Measurements from ENCODE around the gene ABLIM1.
A peak's percentile ranks its signal among the peaks of the same experiment; 100 is the strongest.

ABLIM1 gene

GRCh38 chr10:114623661-114624294 lies 34.3 kb downstream of the ABLIM1 start:
- peak; percentile 9 for DNase-seq (ENCODE audit: low spot score)

DNA sequence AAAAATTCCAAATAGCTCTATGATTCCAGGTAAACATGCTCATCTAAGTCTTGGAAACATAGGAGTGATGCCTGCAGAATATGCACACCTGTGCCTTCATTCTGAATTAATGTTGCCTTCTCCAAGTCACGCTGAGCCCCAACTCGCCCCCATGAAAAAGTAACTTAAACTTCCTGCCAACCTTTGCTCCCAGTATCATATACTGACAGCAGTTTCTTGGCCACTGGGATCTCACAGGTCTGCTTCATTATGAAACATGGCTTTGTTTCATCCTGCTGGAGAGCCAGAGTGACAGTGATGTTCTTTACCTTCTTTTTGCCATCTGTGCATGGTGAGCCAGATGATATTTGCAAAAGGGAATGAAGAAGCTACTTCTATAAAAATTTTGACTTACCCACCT lies 34.9 kb downstream of the ABLIM1 start:
- DNase-seq (ENCODE audit: low spot score) = no peak

DNA sequence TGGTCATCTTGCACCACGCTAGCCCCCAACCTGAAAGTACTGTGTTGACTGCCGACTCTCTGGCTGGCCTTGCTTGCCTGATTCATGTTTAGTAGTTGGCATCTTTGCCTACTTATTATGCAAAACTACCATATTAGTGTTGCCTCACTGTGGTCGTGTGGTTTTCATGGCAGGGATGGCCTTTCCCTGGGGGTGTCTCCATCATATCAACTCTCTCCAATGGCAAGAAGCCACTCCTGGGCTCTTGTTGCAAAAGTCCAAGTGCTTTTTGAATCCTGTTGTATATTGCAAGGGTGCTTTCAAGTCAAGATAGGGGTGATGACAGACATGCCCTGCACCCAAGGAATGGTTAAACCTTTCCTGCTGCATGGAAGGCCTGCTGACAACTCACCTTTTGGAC lies 39.4 kb downstream of the ABLIM1 start:
- no peak for DNase-seq (ENCODE audit: low spot score)

- no peak for DNase-seq (ENCODE audit: low spot score)
Observed at GRCh38 chr10:114616516-114616915, 41.6 kb downstream of the ABLIM1 start.

DNA sequence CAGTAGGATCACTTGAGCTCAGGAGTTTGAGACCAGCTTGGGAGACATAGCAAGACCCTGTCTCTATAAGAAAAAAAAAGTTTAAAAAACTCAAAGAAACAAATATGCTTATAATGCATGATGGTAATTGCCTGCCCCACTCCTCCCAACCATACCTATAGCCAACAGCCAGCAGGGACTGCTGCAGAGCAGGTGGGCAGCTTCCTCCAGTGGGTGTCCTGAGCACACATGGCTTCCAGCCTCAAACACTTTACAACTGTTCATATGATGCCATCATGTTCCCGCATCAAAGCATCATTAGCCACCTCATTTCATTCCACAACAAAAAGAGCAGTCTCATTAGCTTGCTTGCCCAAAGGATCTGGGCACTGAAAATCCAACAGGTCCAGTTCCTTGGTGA lies 42.0 kb downstream of the ABLIM1 start:
- DNase-seq (ENCODE audit: low spot score) = no peak

DNA sequence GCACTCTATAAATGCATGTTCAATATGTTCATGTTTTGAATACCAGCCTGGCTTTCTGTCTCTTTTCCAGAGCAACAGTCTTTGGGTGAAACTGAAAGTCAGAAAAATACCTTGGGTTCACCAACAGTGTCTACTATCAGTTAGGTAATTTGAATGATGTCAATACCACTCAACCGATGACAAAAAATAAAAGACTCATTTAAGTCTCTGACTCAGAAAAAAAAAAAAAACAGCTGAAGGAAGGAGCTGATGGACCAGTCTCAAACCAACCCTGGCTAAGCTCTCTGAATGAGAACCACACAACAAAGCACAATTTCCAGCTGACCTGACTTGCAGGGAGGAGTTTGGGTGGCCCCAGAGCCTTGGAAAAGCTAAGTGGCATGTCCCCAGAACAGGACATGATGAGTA lies 42.5 kb downstream of the ABLIM1 start:
- no peak for DNase-seq (ENCODE audit: low spot score)

- DNase-seq (ENCODE audit: low spot score) = no peak
Observed at GRCh38 chr10:114613237-114613979, 44.7 kb downstream of the ABLIM1 start.

DNA sequence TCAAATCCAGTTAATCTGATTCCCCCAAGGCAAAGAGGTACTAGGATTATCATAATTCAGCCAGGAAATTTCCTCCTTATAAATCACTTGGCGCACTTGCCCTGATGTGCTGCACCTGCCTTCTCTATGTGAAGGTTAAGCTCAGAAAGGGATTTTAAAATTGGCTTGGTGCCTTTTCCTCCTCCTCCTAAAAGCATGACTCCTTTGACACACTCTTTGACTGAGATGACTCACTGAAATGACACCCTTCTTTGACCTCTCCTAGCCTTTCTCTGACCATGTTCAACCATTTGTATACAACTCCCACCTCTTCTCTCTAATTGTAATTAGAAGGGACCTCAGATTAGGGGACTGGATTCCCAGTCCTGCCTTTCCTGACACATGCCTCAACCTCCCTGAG lies 46.5 kb downstream of the ABLIM1 start:
- DNase-seq (ENCODE audit: low spot score) = no peak

GRCh38 chr10:114609518-114610426 lies 48.3 kb downstream of the ABLIM1 start:
- DNase-seq (ENCODE audit: low spot score) = no peak

DNA sequence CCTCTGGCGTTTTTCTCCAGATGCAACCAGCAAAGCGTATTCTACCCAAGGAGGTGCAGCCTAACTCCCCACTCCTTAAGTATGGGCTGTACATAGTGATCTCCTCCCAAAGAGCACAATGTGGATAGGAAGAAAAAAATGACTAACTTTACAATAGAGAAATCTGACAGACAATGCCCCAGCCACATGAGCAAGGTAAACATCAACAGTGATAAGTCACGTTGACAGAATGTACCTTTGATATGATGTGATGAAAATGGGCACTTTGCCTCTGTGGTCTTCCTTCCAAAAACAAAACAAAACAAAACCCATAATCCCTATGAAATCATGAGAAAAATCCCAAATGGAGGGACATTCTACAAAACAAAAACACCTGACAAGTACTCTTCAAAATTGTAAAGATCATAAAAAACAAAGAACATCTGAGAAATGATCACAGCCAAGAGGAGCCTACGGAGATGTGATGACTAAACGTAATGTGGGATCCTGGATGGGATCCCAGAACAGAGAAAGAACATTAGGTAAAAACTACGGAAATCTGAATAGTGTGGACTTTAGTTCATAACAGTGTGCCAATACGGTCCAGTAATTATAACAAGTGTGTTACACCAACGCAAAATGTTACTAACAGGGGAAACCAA lies 50.6 kb downstream of the ABLIM1 start:
- no peak for DNase-seq (ENCODE audit: low spot score)

DNA sequence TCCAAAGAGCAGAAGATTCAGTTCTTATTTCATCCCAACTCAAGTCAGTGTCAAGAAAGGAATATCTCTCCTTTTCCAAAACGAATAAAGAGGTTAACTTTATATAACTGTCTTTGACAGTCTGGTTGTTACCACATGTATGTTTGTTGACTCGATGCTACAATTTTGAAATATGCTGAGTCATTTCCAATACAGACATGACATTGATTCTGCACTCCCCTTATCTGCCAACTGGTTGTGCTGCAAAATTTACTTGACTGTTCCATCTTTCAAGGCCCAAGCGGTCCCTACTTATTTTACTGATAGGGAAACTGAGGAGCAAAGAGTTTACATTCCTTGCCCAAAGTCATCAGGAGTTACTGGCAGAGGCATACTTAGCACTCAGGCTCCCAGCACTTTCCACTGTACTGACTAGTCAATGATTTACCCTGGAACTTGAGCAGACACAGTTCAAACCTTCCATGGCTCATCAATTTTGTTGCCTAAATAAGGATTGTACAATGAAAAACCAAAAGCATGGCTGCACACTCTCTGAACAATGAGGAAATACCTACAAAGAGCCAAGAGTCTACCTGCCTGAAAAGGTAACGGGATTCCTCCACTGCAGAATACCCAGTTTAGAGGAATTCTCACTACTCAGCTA lies 52.8 kb downstream of the ABLIM1 start:
- DNase-seq (ENCODE audit: low spot score) = no peak

DNA sequence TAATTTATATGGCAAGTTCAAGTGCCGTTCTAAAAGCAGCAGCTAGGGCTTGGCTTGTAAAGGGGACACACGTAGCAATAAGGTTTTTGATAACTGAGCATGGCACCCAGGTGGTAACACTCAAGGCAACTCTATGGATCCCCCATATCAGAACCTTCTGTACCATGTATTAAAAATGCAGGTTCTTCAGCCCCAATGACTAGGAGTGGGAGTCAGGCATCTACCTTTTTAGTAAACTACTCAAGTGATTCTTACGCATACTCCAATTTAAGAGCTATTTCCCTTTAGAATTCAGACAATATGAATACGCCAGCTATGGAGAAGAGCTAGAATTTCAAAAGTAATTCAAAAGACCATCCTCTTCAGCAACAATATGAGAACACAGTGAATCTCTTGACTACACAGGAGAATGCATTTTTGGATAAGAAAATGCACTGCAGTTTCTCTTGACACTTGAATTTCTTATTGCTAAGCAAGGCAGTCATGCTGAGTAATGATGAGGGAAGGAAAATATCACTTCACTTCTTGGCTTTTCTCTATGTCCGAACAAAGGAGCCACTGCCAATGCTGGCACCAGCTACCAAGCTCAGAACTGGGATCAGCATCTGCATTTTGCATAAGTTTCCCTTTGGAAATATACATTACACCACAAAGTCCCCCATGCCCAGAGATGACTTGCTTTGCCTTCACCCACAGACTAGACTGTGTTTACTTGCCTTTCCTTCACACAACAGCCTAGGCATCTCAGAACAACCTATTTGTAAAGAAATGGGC lies 53.5 kb downstream of the ABLIM1 start:
- DNase-seq (ENCODE audit: low spot score) = no peak

- DNase-seq (ENCODE audit: low spot score) = no peak
Observed at GRCh38 chr10:114603948-114604347, 54.1 kb downstream of the ABLIM1 start.

DNA sequence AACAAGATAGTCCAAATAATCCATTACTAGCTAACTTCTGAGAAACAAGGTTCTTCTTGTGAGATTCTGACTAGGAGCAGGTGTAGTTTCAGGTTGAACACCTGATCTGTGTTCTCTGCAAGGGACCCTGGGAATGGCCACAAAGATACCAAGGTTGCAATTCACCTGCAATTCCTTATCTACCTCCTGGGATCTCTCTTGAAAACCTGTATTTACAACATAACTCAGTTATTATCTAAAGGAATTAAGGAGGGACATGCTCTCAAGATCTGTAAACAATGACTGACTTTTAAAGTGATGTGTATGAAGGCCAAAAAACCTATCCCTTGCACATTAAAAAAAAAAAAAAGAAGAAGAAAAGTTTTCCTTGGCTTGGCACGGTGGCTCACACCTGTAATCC lies 54.8 kb downstream of the ABLIM1 start:
- DNase-seq (ENCODE audit: low spot score) = no peak

DNA sequence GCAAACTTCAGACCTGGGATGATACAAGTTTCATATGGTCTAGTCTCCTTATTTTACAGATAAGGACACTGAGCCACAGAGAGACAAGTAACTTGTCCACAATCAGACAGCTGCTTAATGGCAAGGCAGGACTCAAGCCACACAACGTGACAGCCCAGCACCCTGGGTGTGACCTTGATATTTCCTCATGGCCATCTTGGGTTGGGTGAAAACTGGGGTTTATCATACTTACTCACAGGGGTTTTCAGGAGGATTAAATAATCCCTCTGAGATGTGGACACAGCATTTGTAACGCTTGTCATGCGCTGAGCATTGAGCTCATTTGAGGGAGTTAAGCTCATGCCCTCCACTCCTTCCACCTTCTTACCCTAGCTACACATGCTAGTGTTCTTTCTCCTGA lies 58.0 kb downstream of the ABLIM1 start:
- DNase-seq (ENCODE audit: low spot score) = no peak

DNA sequence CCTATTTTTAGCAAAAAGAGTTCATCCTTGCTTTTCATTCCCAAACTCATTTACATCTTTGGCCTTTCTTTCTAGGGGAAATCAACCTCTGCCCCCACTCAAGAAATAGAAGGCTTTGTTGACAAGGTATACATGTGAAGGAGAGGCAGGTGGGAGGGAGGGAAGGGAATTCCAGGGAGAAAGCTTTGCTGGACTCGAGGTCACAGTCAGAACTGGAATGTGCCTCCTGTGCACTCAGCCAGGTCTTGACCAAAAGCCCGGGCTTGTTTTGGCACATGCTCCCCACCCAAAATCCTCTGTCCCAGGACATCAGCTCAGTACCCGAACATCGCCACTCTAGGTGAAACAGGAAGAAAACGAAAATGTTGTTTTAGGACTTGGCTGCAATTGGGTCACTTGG lies 61.3 kb downstream of the ABLIM1 start:
- DNase-seq (ENCODE audit: low spot score) = no peak

- no peak for DNase-seq (ENCODE audit: low spot score)
Observed at GRCh38 chr10:114593816-114594468, 64.1 kb downstream of the ABLIM1 start.

GRCh38 chr10:114593240-114593792 lies 64.8 kb downstream of the ABLIM1 start:
- DNase-seq (ENCODE audit: low spot score) = no peak

GRCh38 chr10:114590993-114591392 lies 67.1 kb downstream of the ABLIM1 start:
- DNase-seq (ENCODE audit: low spot score) = no peak

GRCh38 chr10:114584419-114584818 lies 73.7 kb downstream of the ABLIM1 start:
- no peak for DNase-seq (ENCODE audit: low spot score)
